WTC11 (cell line): Measurements from ENCODE around the gene ZNF772. TPM values are rescaled to one million over a fixed set of nuclear protein-coding genes. Genes with fewer than 3 reads are reported as not detected.
"Not testable (repeated sequence)": the region's sequence is repeated elsewhere in the genome, so short reads cannot be mapped to it uniquely, and the experiment has no call there.

Experiments used
- ATAC-seq: fragments of 200-7000 bp; cut with Tn5 transposase; 2 replicates; pipeline ENCODE4 v1.10.0; 2021; ENCODE audit warnings: mild to moderate bottlenecking, moderate library complexity
- CTCF ChIA-PET: fragments of 300-600 bp; sonication (Branson Sonifier 250); formaldehyde crosslinking; loops from one replicate; lab custom pipeline; 2021; ENCODE audit warnings: antibody characterized with exemption; lab: Charles Lee
- POLR2A ChIA-PET: fragments of 350-600 bp; sonication (Branson Sonifier 250); formaldehyde crosslinking; loops from one replicate; lab custom pipeline; 2021; ENCODE audit warnings: antibody characterized with exemption; lab: Charles Lee
- DNase-seq: peaks from one replicate; pipeline ENCODE4 v3.0.0; 2021; ENCODE audit warnings: low spot score
- H3K27ac Mint-ChIP-seq: 2 replicates; pipeline ENCODE4 v1.8.0; 2021; ENCODE audit warnings: mixed read lengths
- H3K27me3 Mint-ChIP-seq: 2 replicates; pipeline ENCODE4 v1.8.0; 2021; ENCODE audit warnings: low read depth, mild to moderate bottlenecking, moderate library complexity, mixed read lengths
- H3K36me3 Mint-ChIP-seq: 2 replicates; pipeline ENCODE4 v1.8.0; 2021; ENCODE audit warnings: mixed read lengths
- H3K4me1 Mint-ChIP-seq: 2 replicates; pipeline ENCODE4 v1.8.0; 2022; ENCODE audit warnings: mixed read lengths
- H3K4me3 Mint-ChIP-seq: 2 replicates; pipeline ENCODE4 v1.8.0; 2021; ENCODE audit warnings: mild to moderate bottlenecking, moderate library complexity, mixed read lengths
- H3K9me3 Mint-ChIP-seq: 2 replicates; pipeline ENCODE4 v1.8.0; 2021; ENCODE audit warnings: mixed read lengths
- ARID4B ChIP-seq: sonication (generic); formaldehyde crosslinking; IDR thresholded peaks from 2 replicates; pipeline ENCODE4 v1.8.0; 2023; ENCODE audit warnings: missing genetic modification reagents, mild to moderate bottlenecking, borderline replicate concordance
- CREM ChIP-seq: sonication (generic); formaldehyde crosslinking; IDR thresholded peaks from 2 replicates; pipeline ENCODE4 v1.8.1; 2022; ENCODE audit warnings: mild to moderate bottlenecking, missing genetic modification reagents, moderate library complexity
- ETV6 ChIP-seq: sonication (generic); formaldehyde crosslinking; IDR thresholded peaks from 2 replicates; pipeline ENCODE4 v1.8.1; 2022; ENCODE audit warnings: mild to moderate bottlenecking, missing genetic modification reagents
- FOXJ3 ChIP-seq: sonication (generic); formaldehyde crosslinking; IDR thresholded peaks from 2 replicates; pipeline ENCODE4 v1.9.0; 2021; ENCODE audit warnings: missing genetic modification reagents, mild to moderate bottlenecking, borderline replicate concordance
- FOXP1 ChIP-seq: sonication (generic); formaldehyde crosslinking; IDR thresholded peaks from 2 replicates; pipeline ENCODE4 v1.8.0; 2022; ENCODE audit warnings: missing genetic modification reagents, mild to moderate bottlenecking, moderate library complexity, borderline replicate concordance
- GABPB1 ChIP-seq: sonication (generic); formaldehyde crosslinking; IDR thresholded peaks from 2 replicates; pipeline ENCODE4 v1.8.1; 2023; ENCODE audit warnings: mild to moderate bottlenecking, missing genetic modification reagents
- GTF2I ChIP-seq: fragments of 250-450 bp; sonication (Bioruptor Pico); conservative IDR thresholded peaks from 2 replicates; pipeline ENCODE4 v1.4.0; 2021; ENCODE audit warnings: mild to moderate bottlenecking
- KAT7 ChIP-seq: sonication (generic); formaldehyde crosslinking; IDR thresholded peaks from 2 replicates; pipeline ENCODE4 v1.8.1; 2023; ENCODE audit warnings: missing genetic modification reagents, mild to moderate bottlenecking, borderline replicate concordance
- NFATC4 ChIP-seq: fragments of 250-450 bp; sonication (Bioruptor Pico); IDR thresholded peaks from 2 replicates; pipeline ENCODE4 v1.9.0; 2021; ENCODE audit warnings: mild to moderate bottlenecking
- NFYB ChIP-seq: sonication (generic); formaldehyde crosslinking; conservative IDR thresholded peaks from 2 replicates; pipeline ENCODE4 v1.8.0; 2022; ENCODE audit warnings: low read depth, missing genetic modification reagents
- SMAD4 ChIP-seq: sonication (generic); formaldehyde crosslinking; IDR thresholded peaks from 2 replicates; pipeline ENCODE4 v1.8.0; 2022; ENCODE audit warnings: mild to moderate bottlenecking, missing genetic modification reagents
- TEAD1 ChIP-seq: sonication (generic); formaldehyde crosslinking; IDR thresholded peaks from 2 replicates; pipeline ENCODE4 v1.8.0; 2022; ENCODE audit warnings: mild to moderate bottlenecking, missing genetic modification reagents
- ZBTB21 ChIP-seq: sonication (generic); formaldehyde crosslinking; IDR thresholded peaks from 2 replicates; pipeline ENCODE4 v1.8.1; 2023; ENCODE audit warnings: mild to moderate bottlenecking, missing genetic modification reagents, borderline replicate concordance
- ZNF423 ChIP-seq: fragments of 250-450 bp; sonication (Bioruptor Pico); IDR thresholded peaks from 2 replicates; pipeline ENCODE4 v2.1.2; 2022; ENCODE audit warnings: mild to moderate bottlenecking, moderate library complexity
- total RNA-seq: library from RNA; stranded (reverse); gene quantifications from 3 replicates; pipeline ENCODE4 v1.2.3, GENCODE V29; 2021
- TF ChIP-seq, protein P1 (sequence below): sonication (generic); formaldehyde crosslinking; IDR thresholded peaks from 2 replicates; pipeline ENCODE4 v1.8.1; 2022; ENCODE audit warnings: low read depth, mild to moderate bottlenecking, moderate library complexity, missing genetic modification reagents, borderline replicate concordance
- TF ChIP-seq, protein P2 (sequence below): sonication (generic); formaldehyde crosslinking; IDR thresholded peaks from 2 replicates; pipeline ENCODE4 v1.8.1; 2023; ENCODE audit warnings: mild to moderate bottlenecking, missing genetic modification reagents, moderate library complexity
- TF ChIP-seq, protein P3 (sequence below): sonication (generic); formaldehyde crosslinking; IDR thresholded peaks from 2 replicates; pipeline ENCODE4 v1.8.0; 2022; ENCODE audit warnings: mild to moderate bottlenecking, missing genetic modification reagents
- TF ChIP-seq, protein P4 (sequence below): sonication (generic); formaldehyde crosslinking; IDR thresholded peaks from 2 replicates; pipeline ENCODE4 v1.8.1; 2023; ENCODE audit warnings: mild to moderate bottlenecking, moderate library complexity, missing genetic modification reagents

ZNF772 gene
- total RNA-seq, 1 experiment from 2014 or later = 13.1 TPM

DNA sequence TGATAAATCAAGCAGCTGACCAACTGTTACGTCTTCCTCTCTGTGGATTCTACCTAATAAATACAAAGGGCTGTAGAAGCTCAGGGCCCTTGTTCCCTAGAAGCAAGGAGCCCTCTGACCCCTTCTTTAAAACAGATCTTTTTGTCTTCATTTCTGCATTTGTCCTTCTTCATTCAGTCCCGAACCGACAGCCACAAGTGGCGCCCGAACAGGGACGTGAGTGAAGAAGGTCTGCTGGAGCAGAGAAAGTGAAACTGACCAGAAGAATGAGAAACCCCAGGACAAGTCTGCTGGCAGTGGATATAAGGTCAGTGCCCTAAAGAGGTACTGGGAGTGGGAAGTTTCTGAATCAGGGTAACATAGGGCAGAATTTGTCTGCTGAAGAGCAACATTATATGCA is 35.5 kb upstream of the ZNF772 start (continued):
- no peak for TF ChIP-seq GTF2I
- TF ChIP-seq, protein P1, sequence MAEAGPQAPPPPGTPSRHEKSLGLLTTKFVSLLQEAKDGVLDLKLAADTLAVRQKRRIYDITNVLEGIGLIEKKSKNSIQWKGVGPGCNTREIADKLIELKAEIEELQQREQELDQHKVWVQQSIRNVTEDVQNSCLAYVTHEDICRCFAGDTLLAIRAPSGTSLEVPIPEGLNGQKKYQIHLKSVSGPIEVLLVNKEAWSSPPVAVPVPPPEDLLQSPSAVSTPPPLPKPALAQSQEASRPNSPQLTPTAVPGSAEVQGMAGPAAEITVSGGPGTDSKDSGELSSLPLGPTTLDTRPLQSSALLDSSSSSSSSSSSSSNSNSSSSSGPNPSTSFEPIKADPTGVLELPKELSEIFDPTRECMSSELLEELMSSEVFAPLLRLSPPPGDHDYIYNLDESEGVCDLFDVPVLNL (CRISPR knock-in tag) = no peak
- no peak for TF ChIP-seq KAT7 (CRISPR knock-in tag)
- no peak for TF ChIP-seq CREM (CRISPR knock-in tag)

DNA sequence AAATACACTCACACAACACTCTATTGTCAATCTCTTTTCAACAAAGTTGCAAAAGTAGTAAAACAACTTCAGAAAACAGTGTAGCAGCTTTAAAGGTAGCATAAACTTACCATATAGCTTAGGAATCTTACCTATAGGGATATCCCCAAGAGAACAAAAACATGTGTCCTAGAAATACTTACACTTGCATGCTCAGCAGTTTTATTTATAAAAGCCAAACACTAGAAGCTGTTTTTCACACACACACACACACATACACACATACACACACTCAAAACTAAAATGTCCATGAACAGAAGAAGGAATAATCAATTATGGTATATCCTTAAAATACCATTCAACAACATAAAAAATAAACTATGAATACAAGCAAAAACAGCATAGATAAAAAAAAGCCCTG is 34.1 kb upstream of the ZNF772 start:
- no peak overlapping the region for H3K4me3 Mint-ChIP-seq
- TF ChIP-seq, protein P2, sequence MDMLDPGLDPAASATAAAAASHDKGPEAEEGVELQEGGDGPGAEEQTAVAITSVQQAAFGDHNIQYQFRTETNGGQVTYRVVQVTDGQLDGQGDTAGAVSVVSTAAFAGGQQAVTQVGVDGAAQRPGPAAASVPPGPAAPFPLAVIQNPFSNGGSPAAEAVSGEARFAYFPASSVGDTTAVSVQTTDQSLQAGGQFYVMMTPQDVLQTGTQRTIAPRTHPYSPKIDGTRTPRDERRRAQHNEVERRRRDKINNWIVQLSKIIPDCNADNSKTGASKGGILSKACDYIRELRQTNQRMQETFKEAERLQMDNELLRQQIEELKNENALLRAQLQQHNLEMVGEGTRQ (CRISPR knock-in tag) = no peak
- no peak for TF ChIP-seq FOXP1 (CRISPR knock-in tag)
- TF ChIP-seq FOXJ3 (CRISPR knock-in tag) = no peak
- TF ChIP-seq ETV6 = no peak
- TF ChIP-seq ZNF423 (CRISPR knock-in tag) = no peak
- TF ChIP-seq SMAD4 (CRISPR knock-in tag) = no peak
- no peak for TF ChIP-seq GTF2I
- TF ChIP-seq, all 79 proteins: peak for 0
- CTCF ChIA-PET = no interaction called here
- DNase-seq = no peak
- ATAC-seq = no peak
- Mint-ChIP-seq H3K36me3 (peaks cover 76% of the 10 kb centered on the region), H3K9me3 (peaks cover 71% of the 10 kb centered on the region), H3K27ac (no peak overlapping the region), H3K27me3 (peaks cover 9% of the 10 kb centered on the region), H3K4me1 (no peaks in the 10 kb centered on the region)
- POLR2A ChIA-PET = no interaction called here

DNA sequence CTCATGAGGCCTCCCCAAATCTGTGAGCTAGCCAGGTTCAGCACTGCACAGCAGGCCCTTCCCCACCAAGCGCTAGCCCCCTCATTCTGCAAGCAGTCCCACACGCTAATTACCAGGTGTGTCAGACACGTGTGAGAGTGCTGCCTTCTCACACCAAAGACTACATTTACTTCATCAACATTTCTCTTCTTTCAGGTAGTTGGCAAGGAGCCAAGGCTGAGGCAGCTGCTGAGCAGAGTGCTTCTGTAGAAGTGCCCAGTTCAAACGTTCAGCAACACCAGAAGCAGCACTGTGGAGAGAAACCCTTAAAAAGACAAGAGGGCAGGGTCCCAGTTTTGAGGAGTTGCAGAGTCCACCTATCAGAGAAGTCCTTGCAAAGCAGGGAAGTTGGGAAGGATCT is 28.8 kb upstream of the ZNF772 start:
- Mint-ChIP-seq H3K36me3 (peaks cover 64% of the 10 kb centered on the region), H3K27ac (no peak overlapping the region), H3K4me3 (no peak overlapping the region), H3K9me3 (peaks cover 28% of the 10 kb centered on the region), H3K27me3 (no peaks in the 10 kb centered on the region), H3K4me1 (no peaks in the 10 kb centered on the region; the same call in 1 of the 2 replicates)
- ChIA-PET POLR2A (no interaction called here), CTCF (no interaction called here)
- TF ChIP-seq NFATC4 (CRISPR knock-in tag) = no peak
- no peak for DNase-seq
- no peak for ATAC-seq

DNA sequence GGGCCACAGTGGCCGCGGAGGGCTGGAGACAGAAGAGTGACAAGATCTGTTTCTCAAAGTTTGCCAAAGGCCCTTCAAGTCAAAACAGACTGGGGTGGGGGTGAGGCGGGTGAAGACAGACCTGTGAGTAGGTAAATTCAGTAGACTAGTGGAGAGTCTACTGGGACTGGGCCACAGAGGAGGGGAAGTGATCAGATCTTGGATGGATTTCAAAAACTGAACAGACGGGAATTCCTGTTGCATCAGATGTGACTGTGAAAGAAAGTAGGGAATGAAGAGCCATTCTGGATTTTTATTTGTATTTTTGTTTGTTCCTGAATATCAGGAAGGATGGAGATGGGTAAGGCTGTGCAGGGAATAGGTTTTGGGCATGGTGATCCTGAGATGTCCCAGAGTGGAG is 23.0 kb upstream of the ZNF772 start:
- peak overlapping the region; percentile 89 for H3K4me3 Mint-ChIP-seq
- H3K27me3 Mint-ChIP-seq, DNase-seq, H3K27ac Mint-ChIP-seq, H3K4me1 Mint-ChIP-seq, ATAC-seq, CTCF ChIA-PET: not testable (repeated sequence)
- peaks cover 24% of the 10 kb centered on the region for H3K36me3 Mint-ChIP-seq
- POLR2A ChIA-PET = interaction anchor here (0.9 to 1.0 kb wide), 2 partner anchors 30 to 64 kb away, joined by 3 to 4 read pairs; no protein-coding TSS in a partner anchor
- peaks cover 14% of the 10 kb centered on the region for H3K9me3 Mint-ChIP-seq

DNA sequence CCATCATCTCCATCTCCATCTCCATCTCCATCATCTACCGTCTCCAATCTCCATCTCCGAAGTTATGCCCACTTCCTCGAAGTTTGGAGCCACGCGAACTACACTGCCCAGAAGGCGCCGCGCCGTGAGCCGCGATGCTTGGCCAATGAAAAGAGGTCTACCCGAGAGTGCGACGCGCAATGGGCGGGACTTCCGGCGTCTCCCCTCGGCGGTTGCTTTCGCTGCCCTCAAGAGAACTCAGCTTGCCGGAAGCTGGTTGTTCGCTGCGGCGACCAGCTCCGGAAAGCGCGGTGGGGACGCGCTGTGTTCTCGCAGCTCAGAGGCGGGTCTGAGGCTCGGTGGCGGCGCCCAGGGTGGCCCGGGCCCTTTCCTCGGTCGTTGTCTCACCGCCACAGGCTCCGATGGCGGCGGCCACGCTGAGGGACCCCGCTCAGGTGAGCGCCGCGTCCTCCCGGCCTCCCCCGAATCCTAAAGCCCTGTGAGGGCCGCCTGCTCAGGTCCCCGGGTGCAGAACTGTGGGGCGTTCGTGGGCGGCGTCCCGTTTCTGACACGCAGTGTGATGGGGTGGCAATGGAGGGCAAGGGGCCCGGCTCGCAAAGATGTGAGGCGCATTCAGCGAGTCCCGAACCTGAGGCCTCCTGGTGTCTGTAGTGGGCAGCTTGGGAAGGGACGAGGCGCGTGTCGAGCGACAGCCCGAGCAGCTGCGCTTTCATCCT is 22.5 kb upstream of the ZNF772 start, which contains the start of gene ZNF773:
ZNF773 (plus strand) TSS at position 259 of the 716 bp plus-strand sequence; CDS start at position 402, 143 bp downstream.
- CTCF ChIA-PET = interaction anchor here (0.7 kb wide), 1 partner anchor 12 kb away, joined by 3 read pairs; the partner anchor contains the start of gene ZNF419
- ATAC-seq (peak; percentile 98), DNase-seq (peak; percentile 97)
- Mint-ChIP-seq H3K4me3 (peak within 1 kb of the TSS; percentile 89), H3K36me3 (peaks cover 24% of the 10 kb centered on the region), H3K9me3 (peaks cover 17% of the 10 kb centered on the region)
- POLR2A ChIA-PET = interaction anchor here (0.9 to 1.0 kb wide), 2 partner anchors 30 to 64 kb away, joined by 3 to 4 read pairs; no protein-coding TSS in a partner anchor
- not testable (repeated sequence) for H3K4me1 Mint-ChIP-seq, H3K27me3 Mint-ChIP-seq, H3K27ac Mint-ChIP-seq
- peak; percentile 81 for TF ChIP-seq NFYB (CRISPR knock-in tag)
- peak; percentile 71 for TF ChIP-seq GABPB1 (CRISPR knock-in tag)
- TF ChIP-seq TEAD1 = 0 out of 2 replicates have a peak, but pooled peaks have one; percentile 42
- TF ChIP-seq ZBTB21 (CRISPR knock-in tag) = 0 out of 2 replicates have a peak, but pooled peaks have one; percentile 43
- peak; percentile 65; the same call in 1 of the 2 replicates for TF ChIP-seq ARID4B (CRISPR knock-in tag)
- TF ChIP-seq, protein P3, sequence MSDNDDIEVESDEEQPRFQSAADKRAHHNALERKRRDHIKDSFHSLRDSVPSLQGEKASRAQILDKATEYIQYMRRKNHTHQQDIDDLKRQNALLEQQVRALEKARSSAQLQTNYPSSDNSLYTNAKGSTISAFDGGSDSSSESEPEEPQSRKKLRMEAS (CRISPR knock-in tag) = peak; percentile 66
- TF ChIP-seq, protein P4, sequence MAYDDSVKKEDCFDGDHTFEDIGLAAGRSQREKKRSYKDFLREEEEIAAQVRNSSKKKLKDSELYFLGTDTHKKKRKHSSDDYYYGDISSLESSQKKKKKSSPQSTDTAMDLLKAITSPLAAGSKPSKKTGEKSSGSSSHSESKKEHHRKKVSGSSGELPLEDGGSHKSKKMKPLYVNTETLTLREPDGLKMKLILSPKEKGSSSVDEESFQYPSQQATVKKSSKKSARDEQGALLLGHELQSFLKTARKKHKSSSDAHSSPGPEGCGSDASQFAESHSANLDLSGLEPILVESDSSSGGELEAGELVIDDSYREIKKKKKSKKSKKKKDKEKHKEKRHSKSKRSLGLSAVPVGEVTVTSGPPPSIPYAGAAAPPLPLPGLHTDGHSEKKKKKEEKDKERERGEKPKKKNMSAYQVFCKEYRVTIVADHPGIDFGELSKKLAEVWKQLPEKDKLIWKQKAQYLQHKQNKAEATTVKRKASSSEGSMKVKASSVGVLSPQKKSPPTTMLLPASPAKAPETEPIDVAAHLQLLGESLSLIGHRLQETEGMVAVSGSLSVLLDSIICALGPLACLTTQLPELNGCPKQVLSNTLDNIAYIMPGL (CRISPR knock-in tag) = 0 out of 2 replicates have a peak, but pooled peaks have one; percentile 34
